K562 (cell line): ENCODE data around the gene DOCK4. TPM values are rescaled to one million over a fixed set of nuclear protein-coding genes. Genes with fewer than 3 reads are reported as not detected.

Source experiments
- ATAC-seq: fragments of 200-7000 bp; cut with Tn5 transposase; 3 replicates; pipeline ENCODE4 v1.9.1; 2020; ENCODE audit warnings: moderate library complexity
- BruUV-seq: library from RNA; stranded (reverse); fragments of 400-500 nt; replicated peaks from 2 replicates; lab custom pipeline; 2021; lab: Mats Ljungman, UMichigan
- CTCF ChIA-PET: fragments of 300-600 bp; formaldehyde crosslinking; extraction: SDS; loops from one replicate; lab custom pipeline; 2021; ENCODE audit warnings: low intra/inter-chr PET ratio; lab: Yijun Ruan, JAX
- POLR2A ChIA-PET: fragments of 300-600, 350-650 bp; sonication (Branson Sonifier 250); formaldehyde crosslinking; extraction: SDS; loops from one replicate; lab custom pipeline; 2021; ENCODE audit warnings: antibody characterized with exemption, inconsistent platforms; lab: Yijun Ruan, JAX
- DNase-seq, 4 experiments: peaks; one replicate each; pipeline versions ENCODE4 v3.0.0 to v3.0.0-alpha.2; 2011 to 2018; ENCODE audit warnings: low spot score in 3 of 4, mixed read lengths in 3 of 4; ENCODE audit errors: extremely low read depth in 1 of 4
- FAIRE-seq: peaks from 2 replicates; lab custom pipeline; 2011; peaks lifted over from hg19 to GRCh38; lab: Jason Lieb, UNC
- H2AFZ ChIP-seq: 2 replicates; pipeline ENCODE4 v1.6.0; 2011; ENCODE audit warnings: low read depth, low read length, control low read depth, inconsistent platforms
- H3K27ac ChIP-seq: fragments of 200-600 bp; 3 replicates; pipeline ENCODE4 v1.8.0; 2011; ENCODE audit warnings: low read depth, mild to moderate bottlenecking, control low read depth, inconsistent platforms, low read length, moderate library complexity, mixed read lengths; ENCODE audit errors: extremely low read depth
- H3K27me3 ChIP-seq, 2 experiments: fragments of 300-600 bp in 1 of 2; 2 replicates in 1 of 2; 3 replicates in 1 of 2; pipeline versions ENCODE4 v1.6.0 to v1.8.0; 2011; ENCODE audit warnings: inconsistent platforms in 2 of 2, low read length in 2 of 2, mild to moderate bottlenecking in 1 of 2, mixed read lengths in 1 of 2, moderate library complexity in 1 of 2; ENCODE audit not compliant: control insufficient read depth in 2 of 2, insufficient read depth in 2 of 2
- H3K36me3 ChIP-seq: fragments of 300-600 bp; 3 replicates; pipeline ENCODE4 v1.8.0; 2011; ENCODE audit warnings: mild to moderate bottlenecking, low read length, inconsistent platforms; ENCODE audit not compliant: control insufficient read depth, insufficient read depth
- H3K4me1 ChIP-seq, 2 experiments: fragments of 200-600 bp in 1 of 2; replicated peaks in 1 of 2; 2 replicates in 1 of 2; 3 replicates in 1 of 2; pipeline versions ENCODE4 v1.5.1 to v1.8.0; 2011; ENCODE audit warnings: inconsistent platforms in 2 of 2, low read length in 2 of 2, mild to moderate bottlenecking in 1 of 2, mixed read lengths in 1 of 2, moderate library complexity in 1 of 2; ENCODE audit not compliant: control insufficient read depth in 2 of 2, insufficient read depth in 2 of 2
- H3K4me2 ChIP-seq: 2 replicates; pipeline ENCODE4 v1.6.1; 2011; ENCODE audit warnings: low read length, control low read depth, inconsistent platforms, mixed read lengths; ENCODE audit not compliant: insufficient read depth
- H3K4me3 ChIP-seq: fragments of 200-600 bp; sonication (generic), shearing (Covaris generic); 2 replicates; pipeline ENCODE4 v1.5.1; 2016; ENCODE audit warnings: control low read depth, inconsistent platforms
- H3K79me2 ChIP-seq: fragments of 200-600 bp; 3 replicates; pipeline ENCODE4 v1.8.0; 2011; ENCODE audit warnings: low read length, inconsistent platforms; ENCODE audit not compliant: control insufficient read depth, insufficient read depth
- H3K9ac ChIP-seq, 2 experiments: 2 replicates each; pipeline versions ENCODE4 v1.6.0 to v1.6.1; 2011; ENCODE audit warnings: low read depth in 2 of 2, low read length in 2 of 2, control low read depth in 1 of 2, inconsistent platforms in 1 of 2, mild to moderate bottlenecking in 1 of 2, mixed read lengths in 1 of 2; ENCODE audit not compliant: insufficient read depth in 1 of 2
- H3K9me1 ChIP-seq: one replicate; pipeline ENCODE4 v1.6.0; 2011; ENCODE audit warnings: inconsistent platforms, mild to moderate bottlenecking, low read length, moderate library complexity; ENCODE audit not compliant: control insufficient read depth, insufficient read depth
- H3K9me3 ChIP-seq: replicated peaks from 2 replicates; pipeline ENCODE4 v1.5.1; 2011; ENCODE audit warnings: low read depth, low read length, inconsistent platforms; ENCODE audit not compliant: control insufficient read depth, insufficient read depth
- H4K20me1 ChIP-seq: replicated peaks from 2 replicates; pipeline ENCODE4 v1.6.1; 2011; ENCODE audit warnings: low read length, inconsistent platforms, mixed read lengths; ENCODE audit not compliant: control insufficient read depth, insufficient read depth
- CHD2 ChIP-seq: IDR thresholded peaks from 2 replicates; pipeline ENCODE4 v1.6.1; 2011; ENCODE audit warnings: low read depth, low read length
- DMBX1 ChIP-seq: fragments of 250-450 bp; sonication (Bioruptor Pico); IDR thresholded peaks from 2 replicates; pipeline ENCODE4 v1.8.0; 2022; ENCODE audit warnings: inconsistent platforms, mild to moderate bottlenecking, moderate library complexity, borderline replicate concordance
- EP300 ChIP-seq: IDR thresholded peaks from 2 replicates; pipeline ENCODE4 v1.6.1; 2012; ENCODE audit warnings: low read length, improper control_type of control experiment
- EWSR1 ChIP-seq: fragments of 450-650 bp; IDR thresholded peaks from 2 replicates; pipeline ENCODE4 v1.6.1; 2018; ENCODE audit warnings: borderline replicate concordance, mild to moderate bottlenecking, low read depth, moderate library complexity; ENCODE audit not compliant: partially characterized antibody
- GATAD2A ChIP-seq: fragments of 450-650 bp; IDR thresholded peaks from 2 replicates; pipeline ENCODE4 v1.6.1; 2017
- GTF2B ChIP-seq: IDR thresholded peaks from 2 replicates; pipeline ENCODE4 v1.6.1; 2011; ENCODE audit not compliant: insufficient read length; ENCODE audit errors: extremely low read depth
- MNT ChIP-seq, 2 experiments: fragments of 450-650 bp; conservative IDR thresholded peaks; 2 replicates each; pipeline ENCODE4 v1.6.1; 2017; ENCODE audit warnings: mild to moderate bottlenecking in 2 of 2, moderate library complexity in 2 of 2
- NFIC ChIP-seq: fragments of 450-650 bp; IDR thresholded peaks from 2 replicates; pipeline ENCODE4 v1.6.1; 2017; ENCODE audit warnings: mild to moderate bottlenecking, inconsistent platforms
- PHF20 ChIP-seq: fragments of 450-650 bp; IDR thresholded peaks from 2 replicates; pipeline ENCODE4 v1.6.1; 2018; ENCODE audit not compliant: partially characterized antibody
- TAL1 ChIP-seq: fragments of 450-650 bp; IDR thresholded peaks from 2 replicates; pipeline ENCODE4 v1.6.1; 2016; ENCODE audit warnings: mild to moderate bottlenecking
- TCFL5 ChIP-seq: fragments of 250-450 bp; sonication (Bioruptor Pico); conservative IDR thresholded peaks from 2 replicates; pipeline ENCODE4 v1.6.1; 2021; ENCODE audit warnings: mild to moderate bottlenecking, moderate library complexity, matching md5 sums
- ZNF318 ChIP-seq, 2 experiments: fragments of 450-650 bp; IDR thresholded peaks; 2 replicates each; pipeline ENCODE4 v1.6.1; 2016; ENCODE audit warnings: mild to moderate bottlenecking in 2 of 2, borderline replicate concordance in 1 of 2, low read depth in 1 of 2, moderate library complexity in 1 of 2
- WGBS: fragments of 100-300 bp; shearing (Covaris generic); methylation state at CpG from one replicate; pipeline ENCODE4 v1.1.6; 2016; ENCODE audit warnings: low coverage, mixed read lengths; ENCODE audit not compliant: insufficient coverage; ENCODE audit errors: missing lambda C conversion rate; 5-methylcytosine and 5-hydroxymethylcytosine counted together
- in situ Hi-C: fragments of 300-500 bp; cut with MboI; formaldehyde crosslinking; loops from 4 replicates; pipeline ENCODE4 v1.15.0; 2018; ENCODE audit warnings: inconsistent platforms, mixed read lengths
- intact Hi-C: fragments of 100-400 bp; cut with micrococcal nuclease; formaldehyde crosslinking; loops from 2 replicates; pipeline ENCODE4 v1.14.2; 2022
- polyA plus RNA-seq, 8 experiments: library from polyadenylated mRNA; depleted of rRNA in 4 of 8; stranded (reverse) in 5 of 8; unstranded in 3 of 8; fragments of >200 nt; fragmentation: Nextera tagmentation in 2 of 8; fragmentation: Illumina TruSeq in 1 of 8; extraction: Ambion mirVana in 2 of 8; extraction: Trizol in 1 of 8; gene quantifications; 2 replicates each; pipeline versions ENCODE4 v1.2.1 to v1.2.3, GENCODE V29; 2011 to 2014; ENCODE audit warnings: inconsistent platforms in 1 of 8, missing spikeins in 1 of 8
- total RNA-seq, 7 experiments: library from RNA; depleted of rRNA in 6 of 7; stranded (reverse); fragments of >200 nt in 6 of 7; fragmentation: Illumina TruSeq in 2 of 7; extraction: Trizol in 2 of 7; gene quantifications; 2 replicates each; pipeline versions ENCODE4 v1.2.1 to v1.2.3, GENCODE V29; 2011 to 2021; ENCODE audit warnings: low replicate concordance in 1 of 7

The DOCK4 gene
- total and polyA plus RNA-seq, 9 of the 15 experiments (the other 6 are each of a cell fraction or from before 2014, with no cell fraction given) = 0.42 to 5.7 (median 2.3) TPM

GRCh38 chr7:111992601-111993000, 213.6 kb downstream of the DOCK4 start:
- H3K9ac ChIP-seq = no peak overlapping the region
- no TSS peak for BruUV-seq
- H3K4me1 ChIP-seq = no peaks in the 10 kb centered on the region
- ChIA-PET CTCF (no interaction called here), POLR2A (no interaction called here)
- DNase-seq (no peak), FAIRE-seq (no peak), ATAC-seq (no peak)
- H3K27me3 ChIP-seq = peaks cover 4 to 10% of the 10 kb centered on the region in 2 experiments; a peak in 2 of 5 replicates
- intact Hi-C loops = no loop called here
- no peaks in the 10 kb centered on the region for H3K79me2 ChIP-seq
- H3K4me3 ChIP-seq = no peak overlapping the region
- H3K27ac ChIP-seq = no peak overlapping the region
- no peaks in the 10 kb centered on the region for H4K20me1 ChIP-seq
- no peaks in the 10 kb centered on the region for H3K36me3 ChIP-seq
- no peak overlapping the region for H3K4me2 ChIP-seq
- in situ Hi-C loops = no loop called here
- no peak overlapping the region for H2AFZ ChIP-seq
- no peaks in the 10 kb centered on the region for H3K9me3 ChIP-seq
- H3K9me1 ChIP-seq = no peaks in the 10 kb centered on the region
- 0% methylated on average over 4 of the region's 4 CpGs for WGBS
- TF ChIP-seq PHF20 (no peak), ZNF318 (IDR thresholded peaks at IDR 0.05; ENCODE audit: borderline replicate concordance in 1 of 2, low read depth in 1 of 2) (no peak), NFIC (no peak), GTF2B (no peak), EP300 (no peak), EWSR1 (no peak), MNT (conservative IDR thresholded peaks at IDR 0.05) (no peak), DMBX1 (CRISPR knock-in tag) (no peak), TAL1 (no peak), GATAD2A (no peak), CHD2 (no peak), TCFL5 (CRISPR knock-in tag) (no peak)
